Measurements from ENCODE around the gene FOXR1.
A peak's percentile ranks its signal among the peaks of the same experiment; 100 is the strongest.

The FOXR1 gene

DNA sequence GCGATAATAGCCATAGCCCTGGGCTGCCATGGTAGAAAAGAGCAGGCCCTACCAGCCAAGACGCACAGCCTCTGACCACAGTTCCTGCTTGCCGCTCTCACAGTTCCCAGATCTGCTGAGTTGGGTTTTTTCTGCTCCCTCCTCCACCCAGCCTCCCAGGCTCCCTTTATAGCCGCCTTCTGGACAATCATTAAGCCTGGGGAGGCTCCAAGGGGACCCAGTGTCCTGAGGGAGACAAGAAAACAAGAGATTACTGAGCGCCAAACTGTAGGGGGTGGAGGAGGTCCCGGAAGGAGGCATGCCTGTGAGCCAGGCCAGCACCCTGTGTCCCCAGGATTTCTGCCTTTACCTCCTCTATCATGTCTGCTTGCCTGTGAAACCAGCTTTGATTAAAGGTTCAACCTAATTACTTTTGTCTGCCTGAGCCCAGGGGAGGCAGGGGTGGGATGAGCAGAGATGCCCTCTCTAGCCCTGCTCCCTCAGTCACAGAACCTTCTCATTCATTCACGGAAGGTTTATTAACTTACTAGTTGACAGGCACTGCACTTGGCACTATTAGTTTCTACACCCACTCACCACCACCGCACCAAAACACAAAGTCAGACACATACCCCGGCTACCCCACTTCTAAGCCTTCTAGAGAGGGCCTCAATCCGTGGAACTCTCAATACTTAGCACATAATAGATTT, 57.9 kb downstream of the FOXR1 start:
- no peak overlapping the region for H3K14ac ChIP-seq (ENCODE audit: low read length)
- H4K8ac ChIP-seq (ENCODE audit: low read depth, low read length), result no peak overlapping the region
- peaks cover 6 to 12% of the 10 kb centered on the region in 2 donors for H3K4me1 ChIP-seq (ENCODE audit: control insufficient read depth in 2 of 2, insufficient read depth in 1 of 2, low read depth in 1 of 2, low read length in 2 of 2)
- no peaks in the 10 kb centered on the region for H3K9me3 ChIP-seq (replicated peaks in 1 of 2; ENCODE audit: control insufficient read depth in 2 of 2, insufficient read depth in 1 of 2, low read depth in 1 of 2, low read length in 2 of 2)
- no peak overlapping the region for H4K91ac ChIP-seq (ENCODE audit: low read depth, low read length, poor library complexity)
- H3K18ac ChIP-seq (ENCODE audit: low read length), result peak overlapping the region; percentile 9
- peaks cover 19% of the 10 kb centered on the region for H3K79me1 ChIP-seq (ENCODE audit: low read depth, low read length)
- no CpG with 5 or more reads among the region's 10 CpGs for WGBS, 2 donors (ENCODE audit: extremely low coverage in 2 of 2, insufficient read length in 2 of 2, insufficient replicate concordance in 1 of 2)
- H3K27me3 ChIP-seq (ENCODE audit: control insufficient read depth in 3 of 3, insufficient read depth in 3 of 3, low read depth in 1 of 3, low read length in 3 of 3), result no peaks in the 10 kb centered on the region
- no peak overlapping the region for H2BK5ac ChIP-seq (ENCODE audit: low read length)
- H3K23ac ChIP-seq (ENCODE audit: low read depth, low read length, poor library complexity), result peak overlapping the region; percentile 5
- H3K4me2 ChIP-seq (ENCODE audit: insufficient read depth, low read length, poor library complexity, severe bottlenecking), result peak overlapping the region; percentile 88
- H3K9ac ChIP-seq (ENCODE audit: low read depth, low read length, poor library complexity), result peak overlapping the region; percentile 47
- no peak overlapping the region for H2BK120ac ChIP-seq (ENCODE audit: low read depth, low read length)
- no peak overlapping the region for H2BK12ac ChIP-seq (ENCODE audit: low read length)
- H3K4me3 ChIP-seq (ENCODE audit: low read length in 2 of 2), result peak overlapping the region; percentile 88 to 89
- no peak overlapping the region for H3K4ac ChIP-seq (ENCODE audit: low read length)
- no peak overlapping the region for H2BK15ac ChIP-seq (ENCODE audit: low read length)
- DNase-seq (ENCODE audit: low spot score), result no peak
- peaks cover 37 to 47% of the 10 kb centered on the region in 2 donors for H3K36me3 ChIP-seq (replicated peaks in 1 of 2; ENCODE audit: control insufficient read depth in 2 of 2, insufficient read depth in 2 of 2, low read length in 2 of 2)
- H2AK5ac ChIP-seq (ENCODE audit: low read depth, low read length), result peak overlapping the region; percentile 82
- H2AFZ ChIP-seq (ENCODE audit: low read length), result peak overlapping the region; percentile 97
- H3K27ac ChIP-seq (replicated peaks; ENCODE audit: low read length), result no peak overlapping the region

DNA sequence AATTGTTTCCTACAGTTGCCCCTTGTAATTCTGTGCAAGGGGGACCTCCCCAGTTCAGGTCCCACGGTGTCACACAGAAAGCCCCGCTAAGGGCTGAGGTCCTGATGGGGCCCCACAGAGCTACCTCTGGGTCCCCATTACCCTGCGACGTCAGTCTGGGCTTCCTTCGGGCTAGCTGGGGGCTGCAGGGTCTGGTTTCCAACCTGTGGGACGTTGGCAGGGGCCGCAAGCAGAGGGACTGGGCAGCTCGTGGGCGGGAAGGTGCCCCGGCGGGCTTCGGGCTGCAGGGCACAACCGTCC, 58.4 kb downstream of the FOXR1 start:
- peak overlapping the region; percentile 94 for H3K18ac ChIP-seq (ENCODE audit: low read length)
- no peak overlapping the region for H3K27ac ChIP-seq (replicated peaks; ENCODE audit: low read length)
- peak overlapping the region; percentile 81 for H2BK15ac ChIP-seq (ENCODE audit: low read length)
- no peaks in the 10 kb centered on the region for H3K27me3 ChIP-seq (ENCODE audit: control insufficient read depth in 3 of 3, insufficient read depth in 3 of 3, low read depth in 1 of 3, low read length in 3 of 3)
- H2BK120ac ChIP-seq (ENCODE audit: low read depth, low read length), result peak overlapping the region; percentile 22
- H4K91ac ChIP-seq (ENCODE audit: low read depth, low read length, poor library complexity), result no peak overlapping the region
- peaks cover 6 to 12% of the 10 kb centered on the region in 2 donors for H3K4me1 ChIP-seq (ENCODE audit: control insufficient read depth in 2 of 2, insufficient read depth in 1 of 2, low read depth in 1 of 2, low read length in 2 of 2)
- H4K8ac ChIP-seq (ENCODE audit: low read depth, low read length), result no peak overlapping the region
- peak overlapping the region; percentile 98 for H3K9ac ChIP-seq (ENCODE audit: low read depth, low read length, poor library complexity)
- peak overlapping the region; percentile 60 for H2BK5ac ChIP-seq (ENCODE audit: low read length)
- no peak overlapping the region for H3K14ac ChIP-seq (ENCODE audit: low read length)
- H3K4me3 ChIP-seq (ENCODE audit: low read length in 2 of 2), result peak overlapping the region; percentile 88 to 89
- DNase-seq (ENCODE audit: low spot score), result no peak
- peak overlapping the region; percentile 92 for H3K23ac ChIP-seq (ENCODE audit: low read depth, low read length, poor library complexity)
- no CpG with 5 or more reads among the region's 13 CpGs for WGBS, 2 donors (ENCODE audit: extremely low coverage in 2 of 2, insufficient read length in 2 of 2, insufficient replicate concordance in 1 of 2)
- no peak overlapping the region for H3K4ac ChIP-seq (ENCODE audit: low read length)
- H3K79me1 ChIP-seq (ENCODE audit: low read depth, low read length), result peaks cover 19% of the 10 kb centered on the region
- peak overlapping the region; percentile 60 for H2BK12ac ChIP-seq (ENCODE audit: low read length)
- peak overlapping the region; percentile 97 for H2AFZ ChIP-seq (ENCODE audit: low read length)
- H3K9me3 ChIP-seq (replicated peaks in 1 of 2; ENCODE audit: control insufficient read depth in 2 of 2, insufficient read depth in 1 of 2, low read depth in 1 of 2, low read length in 2 of 2), result no peaks in the 10 kb centered on the region
- peak overlapping the region; percentile 82 for H2AK5ac ChIP-seq (ENCODE audit: low read depth, low read length)
- peaks cover 32 to 42% of the 10 kb centered on the region in 2 donors for H3K36me3 ChIP-seq (replicated peaks in 1 of 2; ENCODE audit: control insufficient read depth in 2 of 2, insufficient read depth in 2 of 2, low read length in 2 of 2)
- H3K4me2 ChIP-seq (ENCODE audit: insufficient read depth, low read length, poor library complexity, severe bottlenecking), result peak overlapping the region; percentile 88

DNA sequence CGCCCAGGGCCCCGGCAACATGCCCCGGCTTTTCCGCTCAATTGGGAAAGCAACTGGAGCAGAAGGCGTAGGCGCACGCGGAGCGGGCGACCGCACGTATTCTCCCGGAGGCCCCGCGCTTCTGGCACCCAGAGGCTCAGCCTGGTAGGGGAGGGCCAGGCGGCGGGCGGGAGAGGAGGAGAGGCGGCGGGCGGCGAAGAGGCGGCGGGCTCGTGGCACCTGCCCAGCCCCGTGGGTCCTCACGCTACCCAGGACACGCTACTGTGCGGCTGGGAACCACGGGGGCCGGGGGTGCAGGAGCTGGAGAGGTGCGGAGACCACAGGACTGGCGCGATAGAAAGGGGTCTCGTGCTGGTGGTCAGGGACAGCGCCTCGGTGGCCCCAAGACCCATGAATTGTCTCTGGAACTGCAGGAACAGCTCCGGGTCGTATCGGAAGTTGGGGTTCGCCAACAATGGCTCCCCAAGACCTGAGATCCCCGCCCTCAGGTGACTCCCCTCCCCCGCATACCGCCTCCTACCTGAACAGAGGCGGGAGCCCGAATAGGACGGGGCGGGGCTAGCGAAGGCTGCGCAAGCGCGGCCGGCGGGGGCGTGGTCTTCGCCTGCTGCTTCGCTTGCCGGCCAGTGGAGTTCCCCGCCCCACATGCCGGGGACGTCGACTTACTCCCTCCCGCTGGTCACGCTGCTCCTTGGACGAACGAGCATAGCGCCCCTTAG, 58.9 kb downstream of the FOXR1 start, which contains the start of gene SLC37A4:
TSS of gene SLC37A4 (minus strand) at position 549 of the 719 bp plus-strand sequence.
- Histone ChIP-seq H3K27ac (replicated peaks; ENCODE audit: low read length) (peak within 1 kb of the TSS; percentile 28), H3K27me3 (ENCODE audit: control insufficient read depth in 3 of 3, insufficient read depth in 3 of 3, low read depth in 1 of 3, low read length in 3 of 3) (no peaks in the 10 kb centered on the region), H3K14ac (ENCODE audit: low read length) (no peak within 1 kb of the TSS), H3K4me3 (ENCODE audit: low read length in 2 of 2) (peak within 1 kb of the TSS; percentile 88 to 89), H3K9me3 (replicated peaks in 1 of 2; ENCODE audit: control insufficient read depth in 2 of 2, insufficient read depth in 1 of 2, low read depth in 1 of 2, low read length in 2 of 2) (no peaks in the 10 kb centered on the region), H2BK5ac (ENCODE audit: low read length) (peak within 1 kb of the TSS; percentile 60), H2BK120ac (ENCODE audit: low read depth, low read length) (peak within 1 kb of the TSS; percentile 22), H4K91ac (ENCODE audit: low read depth, low read length, poor library complexity) (no peak within 1 kb of the TSS), H2AK5ac (ENCODE audit: low read depth, low read length) (peak within 1 kb of the TSS; percentile 82), H3K4ac (ENCODE audit: low read length) (no peak within 1 kb of the TSS), H3K36me3 (replicated peaks in 1 of 2; ENCODE audit: control insufficient read depth in 2 of 2, insufficient read depth in 2 of 2, low read length in 2 of 2) (peaks cover 28 to 37% of the 10 kb centered on the region in 2 donors), H3K4me1 (ENCODE audit: control insufficient read depth in 2 of 2, insufficient read depth in 1 of 2, low read depth in 1 of 2, low read length in 2 of 2) (peaks cover 6 to 12% of the 10 kb centered on the region in 2 donors), H3K79me1 (ENCODE audit: low read depth, low read length) (peaks cover 19% of the 10 kb centered on the region), H4K8ac (ENCODE audit: low read depth, low read length) (no peak within 1 kb of the TSS), H3K4me2 (ENCODE audit: insufficient read depth, low read length, poor library complexity, severe bottlenecking) (peak within 1 kb of the TSS; percentile 88), H2BK12ac (ENCODE audit: low read length) (peak within 1 kb of the TSS; percentile 85), H3K9ac (ENCODE audit: low read depth, low read length, poor library complexity) (peak within 1 kb of the TSS; percentile 98), H2AFZ (ENCODE audit: low read length) (peak within 1 kb of the TSS; percentile 97), H2BK15ac (ENCODE audit: low read length) (peak within 1 kb of the TSS; percentile 81), H3K23ac (ENCODE audit: low read depth, low read length, poor library complexity) (peak within 1 kb of the TSS; percentile 92), H3K18ac (ENCODE audit: low read length) (peak within 1 kb of the TSS; percentile 94)
- WGBS, 2 donors (ENCODE audit: extremely low coverage in 2 of 2, insufficient read length in 2 of 2, insufficient replicate concordance in 1 of 2), result no CpG with 5 or more reads among the region's 67 CpGs
- DNase-seq (ENCODE audit: low spot score), result peak; percentile 93
